Loucy (cell line): ENCODE measurements around the gene CLEC4F.

Source experiments
- H2AFZ ChIP-seq: fragments of 200-600 bp; sonication (generic); 2 replicates; pipeline ENCODE4 v1.6.0; 2016; ENCODE audit warnings: antibody characterized with exemption, mild to moderate bottlenecking, low read length, moderate library complexity
- H3F3A ChIP-seq: fragments of 200-600 bp; 2 replicates; pipeline ENCODE4 v1.6.0; 2016; ENCODE audit warnings: antibody characterized with exemption, low read depth, mild to moderate bottlenecking
- H3K27me3 ChIP-seq: fragments of 200-600 bp; sonication (generic); 2 replicates; pipeline ENCODE4 v1.6.1; 2014; ENCODE audit warnings: low read length, mild to moderate bottlenecking; ENCODE audit not compliant: insufficient read depth, poor library complexity, severe bottlenecking
- H3K36me3 ChIP-seq: fragments of 200-600 bp; sonication (generic); 2 replicates; pipeline ENCODE4 v1.6.1; 2016; ENCODE audit warnings: low read length; ENCODE audit not compliant: insufficient read depth
- H3K4me1 ChIP-seq: fragments of 200-600 bp; sonication (generic); 2 replicates; pipeline ENCODE4 v1.5.1; 2014; ENCODE audit warnings: low read length, mild to moderate bottlenecking; ENCODE audit not compliant: insufficient read depth, poor library complexity, severe bottlenecking
- H3K4me2 ChIP-seq: fragments of 200-600 bp; sonication (generic); 2 replicates; pipeline ENCODE4 v1.6.0; 2014; ENCODE audit warnings: antibody characterized with exemption, low read length, low read depth, mild to moderate bottlenecking; ENCODE audit not compliant: poor library complexity, severe bottlenecking
- H3K4me3 ChIP-seq: fragments of 200-600 bp; sonication (generic); 2 replicates; pipeline ENCODE4 v1.5.1; 2014; ENCODE audit warnings: low read length, mild to moderate bottlenecking, mixed read lengths; ENCODE audit not compliant: poor library complexity, severe bottlenecking
- H3K79me2 ChIP-seq: fragments of 200-600 bp; sonication (generic); 2 replicates; pipeline ENCODE4 v1.6.1; 2014; ENCODE audit warnings: low read length; ENCODE audit not compliant: insufficient read depth
- H3K9ac ChIP-seq: fragments of 200-600 bp; sonication (generic); 2 replicates; pipeline ENCODE4 v1.6.0; 2014; ENCODE audit warnings: mild to moderate bottlenecking, low read depth, low read length, moderate library complexity; ENCODE audit not compliant: poor library complexity, severe bottlenecking
- H3K9me2 ChIP-seq: fragments of 200-600 bp; sonication (generic); replicated peaks from 2 replicates; pipeline ENCODE4 v1.6.1; 2016; ENCODE audit warnings: low read depth, low read length, mixed read lengths
- H3K9me3 ChIP-seq: fragments of 200-600 bp; sonication (generic); 2 replicates; pipeline ENCODE4 v1.6.1; 2014; ENCODE audit warnings: mild to moderate bottlenecking, antibody characterized with exemption, low read length, low read depth; ENCODE audit not compliant: insufficient read depth
- H4K20me1 ChIP-seq: fragments of 200-600 bp; sonication (generic); 2 replicates; pipeline ENCODE4 v1.6.0; 2014; ENCODE audit warnings: antibody characterized with exemption, low read length, mild to moderate bottlenecking; ENCODE audit not compliant: insufficient read depth, poor library complexity, severe bottlenecking
- CTCF ChIP-seq: fragments of 200-600 bp; sonication (generic); conservative IDR thresholded peaks from 2 replicates; pipeline ENCODE4 v1.5.1; 2014; ENCODE audit warnings: mild to moderate bottlenecking, antibody characterized with exemption, low read length
- EZH2phosphoT487 ChIP-seq: fragments of 200-600 bp; IDR thresholded peaks from 2 replicates; pipeline ENCODE4 v1.6.1; 2018; ENCODE audit warnings: antibody characterized with exemption, mild to moderate bottlenecking, moderate library complexity, borderline replicate concordance

CLEC4F gene

GRCh38 chr2:70767079-70767698 is 53.2 kb downstream of the CLEC4F start:
- H4K20me1 ChIP-seq: no peaks in the 10 kb centered on the region
- no peak overlapping the region for H3K9ac ChIP-seq
- no peak overlapping the region for H3K4me2 ChIP-seq
- no peaks in the 10 kb centered on the region for H3K4me1 ChIP-seq
- no peaks in the 10 kb centered on the region for H3K79me2 ChIP-seq
- H3K27me3 ChIP-seq: no peaks in the 10 kb centered on the region
- no peak overlapping the region for H3K4me3 ChIP-seq
- H3K9me3 ChIP-seq: no peaks in the 10 kb centered on the region
- no peaks in the 10 kb centered on the region for H3K9me2 ChIP-seq
- H3F3A ChIP-seq: no peaks in the 10 kb centered on the region
- no peak for TF ChIP-seq CTCF
- no peak for TF ChIP-seq EZH2phosphoT487
- H3K36me3 ChIP-seq: no peaks in the 10 kb centered on the region
- no peak overlapping the region for H2AFZ ChIP-seq

GRCh38 chr2:70766357-70767078 is 53.9 kb downstream of the CLEC4F start:
- Histone ChIP-seq H3K79me2 (no peaks in the 10 kb centered on the region), H3K4me3 (no peak overlapping the region), H3K9ac (no peak overlapping the region), H3F3A (no peaks in the 10 kb centered on the region), H3K27me3 (no peaks in the 10 kb centered on the region), H3K9me3 (no peaks in the 10 kb centered on the region), H3K9me2 (no peaks in the 10 kb centered on the region), H2AFZ (no peak overlapping the region), H3K4me1 (no peaks in the 10 kb centered on the region), H3K4me2 (no peak overlapping the region), H3K36me3 (no peaks in the 10 kb centered on the region), H4K20me1 (no peaks in the 10 kb centered on the region)
- TF ChIP-seq CTCF: no peak
- no peak for TF ChIP-seq EZH2phosphoT487

GRCh38 chr2:70765507-70765906 is 54.9 kb downstream of the CLEC4F start:
- no peaks in the 10 kb centered on the region for H3K9me3 ChIP-seq
- H3K4me2 ChIP-seq: no peak overlapping the region
- no peaks in the 10 kb centered on the region for H3K27me3 ChIP-seq
- no peak overlapping the region for H2AFZ ChIP-seq
- no peak for TF ChIP-seq EZH2phosphoT487
- TF ChIP-seq CTCF: no peak
- H3K79me2 ChIP-seq: no peaks in the 10 kb centered on the region
- H4K20me1 ChIP-seq: no peaks in the 10 kb centered on the region
- H3K4me1 ChIP-seq: no peaks in the 10 kb centered on the region
- H3K36me3 ChIP-seq: no peaks in the 10 kb centered on the region
- H3K4me3 ChIP-seq: no peak overlapping the region
- no peaks in the 10 kb centered on the region for H3K9me2 ChIP-seq
- no peaks in the 10 kb centered on the region for H3F3A ChIP-seq
- no peak overlapping the region for H3K9ac ChIP-seq
